OCI-LY7 (cell line): ENCODE data around the gene RCCD1. TPM values are rescaled to one million over a fixed set of nuclear protein-coding genes. Genes with fewer than 3 reads are reported as not detected.

Experiments used
- BruUV-seq: library from RNA; stranded (reverse); fragments of 400-500 nt; replicated peaks from 2 replicates; lab custom pipeline; 2021; lab: Mats Ljungman, UMichigan
- CTCF ChIA-PET: fragments of 300-600 bp; sonication (Branson Sonifier 250); formaldehyde crosslinking; loops from one replicate; lab custom pipeline; 2022; ENCODE audit warnings: antibody characterized with exemption; ENCODE audit not compliant: unreplicated experiment; lab: Charles Lee
- POLR2A ChIA-PET: fragments of 300-600 bp; sonication (Branson Sonifier 250); formaldehyde crosslinking; loops from one replicate; lab custom pipeline; 2022; ENCODE audit warnings: antibody characterized with exemption; lab: Charles Lee
- DNase-seq: peaks from one replicate; pipeline ENCODE4 v3.0.0-alpha.2; 2015; ENCODE audit warnings: low spot score
- H2AFZ ChIP-seq: fragments of 200-600 bp; sonication (generic), shearing (Covaris generic); 2 replicates; pipeline ENCODE4 v1.6.1; 2014; ENCODE audit warnings: mild to moderate bottlenecking, antibody characterized with exemption, low read length, moderate library complexity
- H3K27ac ChIP-seq: fragments of 200-600 bp; sonication (generic); 2 replicates; pipeline ENCODE4 v1.5.1; 2014; ENCODE audit warnings: mixed run types, low read depth, mild to moderate bottlenecking, moderate library complexity, low read length, inconsistent platforms; ENCODE audit not compliant: poor library complexity, severe bottlenecking
- H3K36me3 ChIP-seq: fragments of 200-600 bp; sonication (generic); 2 replicates; pipeline ENCODE4 v1.6.1; 2014; ENCODE audit warnings: mild to moderate bottlenecking, antibody characterized with exemption, low read length, moderate library complexity, mixed read lengths; ENCODE audit not compliant: insufficient read depth
- H3K4me1 ChIP-seq: fragments of 200-600 bp; sonication (generic); 2 replicates; pipeline ENCODE4 v1.5.1; 2014; ENCODE audit warnings: mild to moderate bottlenecking, low read length; ENCODE audit not compliant: insufficient read depth, poor library complexity, severe bottlenecking
- H3K4me2 ChIP-seq: fragments of 200-600 bp; sonication (generic); 2 replicates; pipeline ENCODE4 v1.6.1; 2014; ENCODE audit warnings: mild to moderate bottlenecking, low read length
- H3K4me3 ChIP-seq: fragments of 200-600 bp; sonication (generic); 2 replicates; pipeline ENCODE4 v1.5.1; 2014; ENCODE audit warnings: mild to moderate bottlenecking, low read depth, low read length; ENCODE audit not compliant: poor library complexity, severe bottlenecking
- H3K79me2 ChIP-seq: fragments of 200-600 bp; sonication (generic); 2 replicates; pipeline ENCODE4 v1.6.1; 2016; ENCODE audit warnings: low read depth, mild to moderate bottlenecking, low read length, moderate library complexity, mixed read lengths; ENCODE audit not compliant: insufficient read depth
- H3K9me2 ChIP-seq: fragments of 200-600 bp; sonication (generic); 2 replicates; pipeline ENCODE4 v1.6.1; 2016; ENCODE audit warnings: mild to moderate bottlenecking, low read length, mixed read lengths; ENCODE audit not compliant: insufficient read depth
- H3K9me3 ChIP-seq: fragments of 200-600 bp; sonication (generic); 2 replicates; pipeline ENCODE4 v1.6.1; 2014; ENCODE audit warnings: mild to moderate bottlenecking, mixed run types, low read length, mixed read lengths
- H4K20me1 ChIP-seq: fragments of 200-600 bp; sonication (generic); 2 replicates; pipeline ENCODE4 v1.6.1; 2014; ENCODE audit warnings: mild to moderate bottlenecking, antibody characterized with exemption, low read length, moderate library complexity, mixed read lengths; ENCODE audit not compliant: insufficient read depth
- CTCF ChIP-seq: fragments of 200-600 bp; sonication (generic); conservative IDR thresholded peaks from 2 replicates; pipeline ENCODE4 v1.5.1; 2014; ENCODE audit warnings: mild to moderate bottlenecking, antibody characterized with exemption, low read length, moderate library complexity, mixed read lengths
- EZH2phosphoT487 ChIP-seq: fragments of 200-600 bp; sonication (generic); IDR thresholded peaks from 2 replicates; pipeline ENCODE4 v1.6.1; 2018; ENCODE audit warnings: low read depth, borderline replicate concordance, mild to moderate bottlenecking, mixed run types, antibody characterized with exemption, low read length, moderate library complexity, mixed read lengths
- intact Hi-C: fragments of 100-400 bp; cut with micrococcal nuclease; formaldehyde crosslinking; loops from one replicate; pipeline ENCODE4 v1.10.0; 2022; ENCODE audit not compliant: unreplicated experiment
- total RNA-seq, 2 experiments: library from RNA; depleted of rRNA in 1 of 2; stranded (reverse); fragments of >200 nt in 1 of 2; shearing (Covaris generic) in 1 of 2; gene quantifications; 2 replicates each; pipeline ENCODE4 v1.2.3, GENCODE V29; 2014 to 2022

Gene RCCD1
- total RNA-seq, 2 experiments from 2014 or later, result 77.7 to 84.5 TPM

GRCh38 chr15:90931575-90931827, 23.2 kb upstream of the RCCD1 start:
- DNase-seq, result no peak
- H3K9me2 ChIP-seq, result no peaks in the 10 kb centered on the region
- CTCF ChIA-PET, result interaction anchor here (0.6 to 5.1 kb wide), 8 partner anchors 24 to 284 kb away, joined by 3 to 41 read pairs (median 5); partner anchors contain the start of genes MAN2A2 and RCCD1
- no peaks in the 10 kb centered on the region for H4K20me1 ChIP-seq
- H3K9me3 ChIP-seq, result no peaks in the 10 kb centered on the region
- POLR2A ChIA-PET, result interaction anchor here (0.6 to 7.2 kb wide), 14 partner anchors 9 to 832 kb away, joined by 3 to 58 read pairs (median 4); partner anchors contain the start of genes BLM, MAN2A2 and RCCD1
- peak overlapping the region; percentile 87 for H3K4me2 ChIP-seq
- no peak overlapping the region; the same call in 1 of the 2 replicates for H2AFZ ChIP-seq
- H3K4me1 ChIP-seq, result peaks cover 57% of the 10 kb centered on the region
- H3K36me3 ChIP-seq, result no peaks in the 10 kb centered on the region
- peak overlapping the region; percentile 79 for H3K4me3 ChIP-seq
- no peak for TF ChIP-seq CTCF
- TF ChIP-seq EZH2phosphoT487, result no peak
- no TSS peak for BruUV-seq
- intact Hi-C loops, result loop anchor here (1.0 to 5.0 kb wide), 4 partner anchors 29 to 664 kb away; partner anchors contain the start of genes IQGAP1 and NGRN
- peak overlapping the region; percentile 81 for H3K27ac ChIP-seq
- H3K79me2 ChIP-seq, result peaks cover 17% of the 10 kb centered on the region; the same call in 1 of the 2 replicates

GRCh38 chr15:90931828-90932659, 22.6 kb upstream of the RCCD1 start, which contains the start of gene HDDC3:
TSS of gene HDDC3 (minus strand) at chr15:90932549. CDS start at chr15:90932540, 9 bp downstream.
- peak within 1 kb of the TSS; percentile 82 for H2AFZ ChIP-seq
- DNase-seq, result peak; percentile 95
- no peaks in the 10 kb centered on the region for H3K9me2 ChIP-seq
- POLR2A ChIA-PET, result interaction anchor here (0.5 to 7.2 kb wide), 19 partner anchors 9 to 832 kb away, joined by 3 to 58 read pairs (median 4); partner anchors contain the start of genes BLM, MAN2A2 and RCCD1
- no TSS peak for BruUV-seq
- H4K20me1 ChIP-seq, result no peaks in the 10 kb centered on the region
- H3K9me3 ChIP-seq, result no peaks in the 10 kb centered on the region
- peak within 1 kb of the TSS; percentile 87 for H3K4me2 ChIP-seq
- peaks cover 61% of the 10 kb centered on the region for H3K4me1 ChIP-seq
- TF ChIP-seq CTCF (peak; percentile 92), EZH2phosphoT487 (no peak)
- H3K27ac ChIP-seq, result peak within 1 kb of the TSS; percentile 81
- H3K79me2 ChIP-seq, result peaks cover 17% of the 10 kb centered on the region; the same call in 1 of the 2 replicates
- CTCF ChIA-PET, result interaction anchor here (0.6 to 5.1 kb wide), 9 partner anchors 23 to 284 kb away, joined by 3 to 41 read pairs (median 4); partner anchors contain the start of genes MAN2A2 and RCCD1
- no peaks in the 10 kb centered on the region for H3K36me3 ChIP-seq
- intact Hi-C loops, result loop anchor here (1.0 to 5.0 kb wide), 4 partner anchors 30 to 665 kb away; partner anchors contain the start of genes IQGAP1 and NGRN
- peak within 1 kb of the TSS; percentile 79 for H3K4me3 ChIP-seq
